Erythroblast (primary cell): Measurements from ENCODE around the gene HS6ST1.

Experiments
- DNase-seq, 2 experiments: peaks; one replicate each; lab custom pipeline; 2025; lab: John Stamatoyannopoulos, UW
- GATA1 ChIP-seq: IDR thresholded peaks from 2 replicates; pipeline ENCODE4 v1.6.1; 2011; ENCODE audit warnings: low read depth, mild to moderate bottlenecking, control low read depth, low read length, moderate library complexity
- POLR2A ChIP-seq: IDR thresholded peaks from 2 replicates; pipeline ENCODE4 v1.6.1; 2011; ENCODE audit warnings: mild to moderate bottlenecking, low read length

HS6ST1 gene

GRCh38 chr2:128306081-128306930 lies 12.4 kb downstream of the HS6ST1 start:
- TF ChIP-seq POLR2A: no peak
- no peak for TF ChIP-seq GATA1
- no peak for DNase-seq

GRCh38 chr2:128305555-128306080 lies 13.1 kb downstream of the HS6ST1 start:
- no peak for DNase-seq
- no peak for TF ChIP-seq POLR2A
- no peak for TF ChIP-seq GATA1

DNA sequence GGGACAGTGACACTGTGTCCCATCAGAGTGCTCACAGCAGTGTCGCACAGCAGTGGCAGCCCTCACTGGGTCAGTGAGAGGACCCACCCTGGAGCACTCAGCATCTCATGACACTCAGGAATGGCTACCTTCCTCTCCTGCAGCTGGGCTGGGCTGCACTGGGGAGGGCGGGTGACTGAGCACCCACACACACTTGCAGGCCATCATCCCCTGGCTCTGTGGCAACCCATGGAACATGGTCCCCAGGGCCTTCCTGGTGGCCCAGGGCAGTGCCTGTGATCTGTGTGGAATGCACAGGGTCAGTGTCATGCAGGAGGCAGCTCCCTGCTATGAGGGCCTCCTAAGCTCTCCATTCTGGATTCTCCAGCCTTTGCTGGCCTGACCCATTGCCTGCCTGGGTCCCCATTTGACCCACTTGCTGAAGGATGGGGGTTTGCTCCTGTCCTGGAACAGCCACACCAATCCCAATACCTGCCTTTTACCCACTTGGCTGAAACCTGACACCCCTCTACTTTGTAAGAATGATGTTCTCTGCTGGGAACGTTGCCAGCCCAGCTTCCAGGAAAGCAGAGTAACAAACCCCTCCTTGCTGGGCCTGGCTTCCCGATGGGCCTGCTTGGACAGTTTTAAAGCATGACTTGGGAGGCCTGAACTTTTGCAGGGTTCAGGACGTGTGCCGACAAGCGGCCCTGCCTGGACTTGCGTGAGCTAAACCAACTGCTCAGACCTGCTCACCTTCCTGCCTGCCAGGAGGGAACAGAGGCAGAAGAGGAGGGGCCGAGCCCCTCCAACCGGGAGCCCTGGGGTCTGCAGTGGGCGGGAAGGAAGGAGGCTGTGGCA lies 13.7 kb downstream of the HS6ST1 start:
- no peak for DNase-seq
- no peak for TF ChIP-seq POLR2A
- TF ChIP-seq GATA1: no peak

DNA sequence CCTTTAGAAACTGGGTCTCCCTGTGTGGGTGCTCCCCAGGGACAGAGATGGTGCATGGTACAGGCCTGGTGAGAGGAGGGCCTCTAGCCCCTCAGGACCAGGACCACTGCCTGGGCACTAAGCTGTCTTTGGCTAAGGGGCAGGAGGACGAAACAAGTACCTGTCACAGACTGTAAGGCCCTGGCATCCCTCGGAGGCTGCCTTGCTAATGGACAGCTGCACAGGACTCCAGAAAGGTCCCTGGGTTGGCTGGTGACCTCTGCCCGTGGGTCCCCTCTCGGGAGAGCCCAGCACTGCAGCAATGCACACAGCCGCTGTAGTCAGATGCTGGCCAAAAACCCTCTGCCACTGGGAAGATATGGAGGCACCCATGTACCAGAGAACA lies 14.3 kb downstream of the HS6ST1 start:
- DNase-seq: no peak
- TF ChIP-seq POLR2A (no peak), GATA1 (no peak)

DNA sequence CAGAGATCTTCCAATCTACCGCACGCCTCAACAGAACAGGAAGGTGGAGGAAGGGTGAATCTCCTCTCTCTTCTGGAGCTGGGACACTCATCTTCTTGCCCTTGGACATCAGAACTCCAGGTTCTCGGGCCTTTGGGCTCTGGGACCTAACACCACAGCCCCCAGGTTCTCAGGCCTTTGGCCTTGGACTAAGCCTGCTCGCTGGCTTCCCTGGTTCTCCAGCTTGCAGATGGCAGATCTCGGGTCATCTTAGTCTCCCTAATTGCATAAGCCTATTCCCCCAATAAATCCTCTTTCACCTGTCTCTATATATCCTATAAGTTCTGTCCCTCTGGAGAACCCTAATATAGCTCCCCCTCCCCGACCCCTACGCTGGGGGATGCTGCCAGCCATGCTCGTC lies 14.8 kb downstream of the HS6ST1 start:
- no peak for DNase-seq
- TF ChIP-seq POLR2A (no peak), GATA1 (no peak)

DNA sequence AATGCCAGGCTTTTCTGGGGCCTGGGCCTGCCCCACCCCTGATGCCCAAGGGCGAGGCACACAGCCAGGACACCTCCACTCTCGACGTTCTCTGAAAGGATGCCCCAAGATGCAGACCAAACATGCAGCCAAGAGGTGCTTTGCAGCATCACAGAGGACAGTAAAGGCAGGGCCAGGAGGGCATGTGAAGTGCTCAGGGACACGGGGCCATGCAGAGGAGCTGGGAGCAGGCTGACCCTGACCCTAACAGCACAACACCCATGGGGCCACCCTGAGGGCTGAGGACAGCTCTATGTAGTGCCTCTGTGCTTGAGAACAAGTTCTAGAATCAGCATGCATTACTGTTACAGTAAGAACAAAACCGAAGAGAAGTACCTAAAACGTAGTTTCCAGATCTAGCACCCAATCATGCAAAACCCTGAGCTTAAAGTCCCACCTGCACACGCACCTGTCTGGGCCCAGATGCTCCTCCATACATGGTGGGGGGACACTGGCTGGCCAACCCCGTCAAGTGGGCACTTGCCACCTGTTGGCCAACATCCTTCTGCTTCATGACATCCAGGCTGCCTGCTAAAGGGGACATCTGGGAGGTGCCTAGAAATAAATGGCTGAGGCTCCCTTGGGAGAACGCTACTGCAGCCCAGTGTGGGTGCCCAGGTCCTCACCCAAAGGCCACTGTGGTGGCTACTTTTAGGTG lies 15.4 kb downstream of the HS6ST1 start:
- no peak for TF ChIP-seq POLR2A
- TF ChIP-seq GATA1: no peak
- no peak for DNase-seq

DNA sequence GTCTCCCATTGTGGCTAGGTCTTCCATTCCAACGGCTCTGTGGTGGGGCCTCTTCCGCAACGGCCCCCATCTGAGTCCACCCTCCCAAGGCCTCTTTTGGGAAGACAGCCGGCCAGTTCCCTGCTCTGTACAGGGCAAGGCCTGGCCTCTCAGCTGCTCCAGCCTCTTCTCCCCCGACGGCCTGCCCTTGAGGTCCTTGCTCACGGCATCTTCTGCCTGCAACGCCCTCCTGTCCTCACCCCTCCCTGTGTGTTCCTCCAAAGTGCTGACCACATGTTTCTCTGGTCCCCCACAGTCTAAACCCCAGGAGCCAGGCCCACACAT lies 16.0 kb downstream of the HS6ST1 start:
- no peak for DNase-seq
- TF ChIP-seq POLR2A (no peak), GATA1 (no peak)

GRCh38 chr2:128302011-128302743 lies 16.5 kb downstream of the HS6ST1 start:
- DNase-seq: no peak
- no peak for TF ChIP-seq POLR2A
- TF ChIP-seq GATA1: no peak

DNA sequence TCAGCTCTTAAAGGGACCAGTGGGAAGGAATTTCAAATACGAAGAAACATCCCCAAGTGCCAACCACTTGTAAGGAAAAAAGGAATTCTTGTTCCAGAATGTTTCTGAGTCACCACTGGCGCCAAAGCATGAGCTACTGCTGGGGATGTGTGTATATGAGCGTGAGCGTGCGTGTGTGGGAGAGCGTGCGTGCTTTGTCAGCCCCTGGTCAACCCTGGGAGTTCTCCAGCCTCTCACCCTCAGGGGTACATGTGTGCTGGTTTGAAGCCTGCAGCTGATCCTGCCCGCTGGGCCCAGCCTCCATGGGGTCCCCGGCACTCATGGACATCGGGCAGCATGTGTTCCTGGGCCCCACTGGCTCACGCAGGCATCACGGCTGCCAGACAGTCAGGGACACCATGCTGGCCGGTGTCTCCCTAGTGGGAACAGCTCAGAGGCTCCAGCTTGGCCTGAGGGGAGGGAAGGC lies 17.1 kb downstream of the HS6ST1 start:
- TF ChIP-seq GATA1 (no peak), POLR2A (no peak)
- DNase-seq: no peak

GRCh38 chr2:128301021-128301420 lies 17.6 kb downstream of the HS6ST1 start:
- no peak for DNase-seq
- TF ChIP-seq POLR2A (no peak), GATA1 (no peak)

GRCh38 chr2:128300151-128301020 lies 18.3 kb downstream of the HS6ST1 start:
- no peak for DNase-seq
- TF ChIP-seq POLR2A (no peak), GATA1 (no peak)

DNA sequence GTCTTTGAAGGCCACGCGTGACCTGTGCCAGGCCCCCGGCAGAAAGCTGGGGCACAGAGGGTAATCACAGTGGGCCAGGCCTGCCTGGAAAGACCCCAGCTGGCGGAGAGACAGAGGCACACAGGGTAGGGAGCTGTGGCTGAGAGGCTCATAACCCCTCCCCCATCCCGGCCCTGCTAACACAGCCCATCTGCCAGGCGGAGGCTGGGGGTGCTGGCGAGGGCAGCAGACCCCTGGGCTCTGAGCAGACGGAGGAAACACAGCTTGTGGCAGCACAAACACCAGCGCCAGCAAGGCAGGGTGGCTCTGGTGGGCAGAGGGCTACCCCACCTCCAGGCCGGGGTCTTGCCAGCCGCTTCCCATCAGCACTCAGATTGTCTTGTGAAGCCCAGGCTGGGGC lies 19.0 kb downstream of the HS6ST1 start:
- DNase-seq: no peak
- TF ChIP-seq POLR2A (no peak), GATA1 (no peak)
